Fibroblast of skin of left biceps (primary cell): Measurements from ENCODE around the gene TANC1.
A peak's percentile ranks its signal among the peaks of the same experiment; 100 is the strongest.

ENCODE experiments used
- DNase-seq, 2 experiments: peaks; one replicate each; pipeline ENCODE4 v3.0.0-alpha.2; 2013; ENCODE audit warnings: low read depth in 2 of 2

The TANC1 gene

DNA sequence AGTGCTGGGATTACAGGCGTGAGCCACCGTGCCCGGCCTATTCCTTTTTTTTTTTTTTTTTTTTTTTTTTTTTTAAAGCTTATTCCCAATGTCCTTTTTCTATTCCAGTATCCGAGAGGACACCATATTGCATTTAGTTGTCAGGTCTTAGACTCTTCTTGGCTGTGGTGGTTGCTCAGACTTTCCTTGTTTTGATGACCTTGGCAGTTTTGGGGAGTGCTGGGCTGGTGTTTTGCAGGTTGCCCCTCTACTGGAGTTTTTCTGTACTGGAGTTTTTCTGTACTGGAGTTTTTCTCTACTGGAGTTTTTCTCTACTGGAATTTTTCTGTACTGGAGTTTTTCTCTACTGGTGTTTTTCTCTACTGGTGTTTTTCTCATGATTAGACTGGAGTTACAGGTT is 149.2 kb downstream of the TANC1 start:
- no peak for DNase-seq

DNA sequence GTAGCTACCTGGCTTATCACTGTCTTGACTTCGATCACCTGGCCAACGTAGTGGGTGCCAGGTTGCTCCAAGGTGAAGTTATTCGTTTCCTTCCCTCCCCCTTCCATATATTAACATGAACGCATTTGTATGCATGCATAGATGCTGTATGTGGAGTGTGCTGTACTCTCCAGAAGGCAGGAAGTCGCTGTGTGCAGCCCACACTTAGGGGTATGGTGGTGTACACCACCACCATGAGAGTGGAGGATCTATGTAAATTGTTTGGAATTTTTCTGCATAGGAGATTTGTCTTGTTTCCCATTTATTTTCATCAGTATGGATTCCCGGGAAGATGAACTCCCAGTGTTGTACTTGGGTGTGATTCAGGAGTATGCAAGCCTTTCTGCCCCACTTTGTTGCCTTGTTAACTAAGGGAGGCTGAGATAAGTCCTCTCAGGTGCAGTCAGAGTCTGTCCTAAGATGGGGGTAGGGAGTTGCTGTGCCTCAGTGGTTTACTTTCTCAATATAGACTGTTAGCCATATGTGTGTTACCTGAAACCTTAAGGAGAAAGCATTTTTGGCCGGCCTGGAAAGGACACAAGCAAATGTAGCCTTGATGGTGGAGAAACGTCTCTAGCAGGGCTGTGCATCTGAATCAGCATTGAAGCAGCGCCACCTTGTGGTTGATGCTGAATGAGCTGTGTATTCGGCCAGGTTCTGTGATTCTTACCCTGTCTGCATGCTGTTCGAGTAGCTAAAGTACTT is 149.8 kb downstream of the TANC1 start:
- peak; percentile 50 to 54 for DNase-seq

DNA sequence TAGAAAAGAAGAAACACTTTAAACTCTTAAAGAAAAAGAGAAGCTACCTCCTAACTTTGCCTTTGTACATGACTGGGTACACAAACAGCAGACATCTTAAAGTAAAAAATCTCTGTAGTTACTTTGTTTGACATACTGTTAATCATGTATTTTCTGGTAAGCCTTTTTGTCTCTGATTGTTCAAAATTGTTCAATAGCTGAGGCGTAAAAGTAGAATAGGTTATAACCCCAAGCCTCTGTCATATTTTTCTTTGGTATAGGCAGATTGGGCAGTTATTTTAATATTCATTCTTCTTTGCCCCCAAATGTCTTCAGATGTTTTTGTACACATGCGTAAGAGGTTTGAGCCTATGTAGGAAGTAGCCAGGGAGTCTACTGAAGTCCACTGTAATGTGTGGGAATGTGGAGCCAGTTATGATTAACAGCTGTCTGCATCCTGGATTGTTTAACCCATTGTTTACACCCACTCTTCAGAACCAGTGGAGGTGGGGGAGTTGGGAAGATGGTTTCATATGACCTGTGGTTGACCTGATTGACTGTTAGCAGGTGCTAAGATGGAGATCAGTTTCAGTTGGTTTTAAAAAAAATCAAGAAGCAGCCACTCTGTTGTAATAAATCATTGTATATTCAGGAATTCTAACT is 150.5 kb downstream of the TANC1 start:
- no peak for DNase-seq

DNA sequence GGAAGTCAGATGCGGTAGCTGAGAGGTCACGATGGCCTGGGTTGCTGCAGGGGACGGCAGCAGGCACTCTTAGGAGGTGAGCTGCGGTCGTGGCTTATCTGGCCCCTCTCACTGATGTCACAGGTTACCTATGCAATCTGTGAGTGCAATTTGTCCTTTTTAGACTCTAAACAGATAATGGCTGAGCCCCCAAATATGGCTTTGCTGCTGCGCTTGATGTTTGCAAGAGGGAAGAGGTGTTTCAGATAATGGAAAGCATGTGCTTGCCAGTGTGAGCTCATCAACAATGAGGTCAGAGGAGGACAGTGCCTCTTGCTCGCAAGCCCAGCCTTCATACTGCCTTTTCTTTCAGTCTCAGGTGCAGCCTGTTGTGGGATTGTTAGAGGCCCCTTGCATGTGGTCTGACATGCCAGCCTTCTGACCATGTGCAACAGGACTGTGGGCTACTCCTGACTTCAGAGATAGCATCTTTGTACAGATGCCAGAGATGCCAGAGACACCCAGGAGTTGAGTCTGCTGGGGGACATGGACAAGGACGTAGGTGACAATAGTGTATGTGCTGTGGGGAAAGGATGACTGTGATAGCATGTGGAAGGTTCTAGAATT is 151.3 kb downstream of the TANC1 start:
- DNase-seq: no peak

DNA sequence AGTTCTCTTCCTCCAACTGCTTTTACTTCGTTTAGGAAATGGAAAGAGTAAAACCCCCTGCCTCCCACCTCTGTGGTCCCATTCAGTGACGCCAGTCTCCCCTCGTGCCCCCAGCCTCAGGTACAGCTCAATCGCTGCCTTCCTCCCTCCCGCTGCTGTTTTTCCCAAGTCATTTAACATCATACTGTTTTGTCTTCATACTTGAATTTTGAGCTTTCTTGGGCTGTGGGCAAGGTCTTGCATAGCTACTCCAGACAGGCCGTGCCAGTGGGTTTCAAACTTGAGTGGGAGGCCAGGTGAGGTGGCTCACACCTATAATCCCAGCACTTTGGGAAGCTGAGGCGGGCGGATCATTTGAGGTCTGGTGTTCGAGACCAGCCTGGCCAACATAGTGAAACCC is 155.3 kb downstream of the TANC1 start:
- DNase-seq: no peak

DNA sequence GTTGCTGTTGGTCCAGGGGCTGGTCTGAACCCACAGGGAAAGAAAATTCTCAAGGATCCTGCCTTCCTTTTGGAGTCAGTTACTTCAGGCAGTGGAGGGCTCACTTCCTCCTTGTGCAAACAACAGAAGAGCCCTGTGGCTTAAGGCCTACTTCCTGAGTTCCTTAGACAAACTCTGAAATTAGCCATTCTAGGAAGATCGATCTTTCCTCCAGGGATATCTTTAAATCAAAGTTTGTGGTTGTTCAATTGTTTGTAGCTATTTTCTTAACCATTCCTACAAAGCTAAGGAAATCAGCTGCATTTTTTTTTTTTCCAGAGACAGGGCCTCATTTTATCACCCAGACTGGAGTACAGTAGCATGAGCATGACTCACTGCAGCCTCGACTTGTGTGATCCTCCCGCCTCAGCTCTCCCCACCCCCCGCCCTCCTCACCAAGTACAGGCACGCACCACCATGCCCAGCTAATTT is 156.0 kb downstream of the TANC1 start:
- peak; percentile 85 to 88 for DNase-seq

DNA sequence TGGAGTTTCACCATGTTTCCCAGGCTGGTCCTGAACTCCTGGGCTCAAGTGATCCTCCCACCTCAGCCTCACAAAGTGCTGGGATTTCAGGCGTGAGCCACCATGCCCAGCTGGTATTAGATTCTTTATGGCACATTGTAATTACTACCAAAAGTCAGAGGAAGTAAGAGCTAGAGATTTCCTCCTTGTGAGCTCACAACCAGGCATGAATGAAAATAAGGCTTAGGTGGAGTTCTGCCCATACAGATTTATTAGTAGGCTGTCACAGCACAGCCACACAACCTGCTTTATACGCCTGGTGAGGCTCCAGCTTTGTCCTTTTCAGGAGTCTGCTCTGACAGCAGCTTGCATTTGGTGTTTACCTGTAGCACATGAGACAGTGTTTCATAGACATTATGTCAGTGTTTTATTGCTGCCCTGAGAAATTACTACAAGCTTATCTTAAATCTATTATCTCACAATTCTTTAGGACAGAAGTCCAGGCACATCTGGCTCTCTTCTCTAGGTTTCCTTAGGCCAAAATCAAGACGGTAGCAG is 156.6 kb downstream of the TANC1 start:
- no peak for DNase-seq

DNA sequence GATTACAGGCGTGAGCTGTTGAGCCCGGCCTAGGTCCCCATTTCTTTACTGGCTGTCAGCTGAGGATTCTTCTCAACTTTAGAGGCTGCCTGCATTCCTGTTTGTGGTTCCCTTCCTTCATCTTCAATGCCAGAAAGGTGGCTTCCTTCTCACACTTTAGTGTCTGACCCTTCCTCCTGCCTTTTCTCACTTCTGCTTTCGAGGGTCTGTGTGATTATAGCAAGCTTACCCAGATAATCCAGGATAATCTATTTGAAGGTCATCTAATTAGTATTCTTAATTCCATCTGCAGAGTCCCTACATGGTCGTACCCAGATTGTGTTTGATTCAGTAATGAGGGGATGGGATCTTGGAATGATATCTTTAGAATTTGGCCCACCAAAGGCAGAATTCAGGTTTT is 157.4 kb downstream of the TANC1 start:
- no peak for DNase-seq

DNA sequence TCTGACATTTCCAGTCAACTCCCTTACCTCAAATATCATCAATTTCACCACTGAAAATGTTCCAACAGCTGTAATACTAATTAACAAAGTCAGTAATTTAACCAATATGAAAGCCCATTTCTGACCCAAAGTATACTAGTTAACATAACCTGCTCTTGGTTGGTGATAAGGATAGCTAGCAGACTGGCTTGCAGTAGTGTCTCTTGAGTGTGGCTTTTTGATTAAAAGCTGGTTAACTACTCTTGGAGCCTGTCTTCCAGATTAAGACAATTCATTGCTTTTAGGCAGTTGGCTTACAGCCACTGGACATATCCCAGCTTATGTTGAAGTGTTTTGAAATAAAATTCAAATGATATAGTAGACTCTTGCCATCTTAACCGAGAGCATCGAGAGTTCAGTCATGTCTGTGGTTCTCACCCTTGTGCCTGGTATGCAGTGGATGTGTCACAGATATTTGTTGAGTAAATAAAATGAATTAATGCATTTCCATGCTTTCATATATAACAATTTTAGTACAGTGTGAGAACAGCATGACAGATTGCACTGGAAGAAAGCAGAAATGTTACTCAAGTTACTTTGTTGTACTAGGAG is 158.1 kb downstream of the TANC1 start:
- DNase-seq: peak; percentile 90 to 91

DNA sequence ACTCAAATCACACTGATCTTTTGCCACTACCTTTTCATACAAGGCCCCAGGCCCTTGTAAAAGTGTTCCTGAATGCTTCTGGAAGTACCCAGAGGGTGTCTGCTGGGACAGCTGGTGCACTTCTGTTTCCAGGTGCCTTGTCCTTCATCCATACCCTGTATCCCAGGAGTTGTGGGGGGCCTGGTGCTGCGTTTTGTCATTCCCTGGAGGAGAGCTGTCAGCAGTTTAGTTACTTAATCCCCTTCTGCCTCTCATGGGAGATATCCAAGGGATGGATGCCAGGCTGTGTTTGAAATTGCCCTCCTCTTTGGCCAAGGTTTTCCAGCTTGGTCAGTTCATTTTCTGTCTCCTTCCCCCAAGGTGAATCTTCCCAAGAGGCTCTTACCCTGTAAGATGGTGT is 159.8 kb downstream of the TANC1 start:
- DNase-seq: no peak

DNA sequence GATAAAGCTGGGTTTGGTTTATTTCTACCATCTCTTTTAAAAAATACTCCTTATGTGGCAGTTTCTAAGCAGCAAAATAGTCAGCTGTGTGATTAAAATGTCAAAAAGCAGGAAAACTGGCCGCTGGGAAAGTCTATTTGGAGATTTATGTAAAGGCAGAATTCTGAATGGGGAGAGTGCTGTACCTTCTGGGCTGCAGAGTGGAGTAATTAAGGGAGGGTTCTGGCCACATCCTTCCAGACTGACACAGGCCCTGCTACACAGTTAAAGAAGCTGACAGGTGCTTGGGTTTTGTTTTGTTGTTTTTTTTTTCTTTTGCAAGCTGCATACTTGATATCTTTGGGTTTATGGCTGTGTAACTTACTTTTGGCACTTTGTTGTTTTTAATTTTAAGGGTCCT is 160.8 kb downstream of the TANC1 start:
- DNase-seq: no peak

DNA sequence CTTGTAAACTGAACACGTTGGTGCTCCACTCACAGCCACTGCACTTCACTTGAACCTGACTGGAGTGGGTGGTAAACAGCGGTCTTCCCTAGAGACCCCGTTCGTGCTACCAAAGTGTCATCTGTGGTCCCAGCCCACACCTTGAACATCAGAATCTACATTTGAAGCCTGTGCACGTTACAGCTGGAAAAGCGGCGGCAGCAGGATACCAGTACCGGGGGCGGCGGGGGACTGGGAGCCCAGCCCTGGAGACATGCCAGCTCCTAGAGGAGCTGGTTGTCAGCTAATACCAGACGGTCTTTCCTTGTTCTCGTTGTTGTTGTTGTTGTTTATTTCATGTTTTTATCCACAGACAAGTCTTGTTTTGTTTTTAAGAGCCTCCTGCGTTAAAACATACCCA is 161.4 kb downstream of the TANC1 start:
- no peak for DNase-seq

DNA sequence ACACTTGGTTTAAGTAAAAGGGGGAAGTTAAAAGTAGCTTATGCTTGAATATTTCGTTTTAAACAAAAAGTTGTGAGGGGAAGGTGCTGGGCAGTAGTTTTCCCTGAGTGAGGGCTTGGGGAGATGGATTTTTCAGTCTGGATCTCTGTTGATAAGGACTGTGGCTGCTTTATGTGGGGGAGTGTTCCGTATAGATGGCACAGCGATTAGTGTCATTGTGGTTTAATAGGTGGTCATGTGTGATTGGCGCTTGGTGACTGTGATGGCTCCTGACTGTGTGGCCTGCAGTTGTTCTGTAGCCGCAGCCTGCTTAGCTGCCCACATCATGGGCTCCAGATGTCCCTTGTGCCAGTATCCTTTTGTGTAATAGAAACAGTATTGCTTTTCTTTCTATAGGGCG is 161.9 kb downstream of the TANC1 start:
- DNase-seq: no peak

DNA sequence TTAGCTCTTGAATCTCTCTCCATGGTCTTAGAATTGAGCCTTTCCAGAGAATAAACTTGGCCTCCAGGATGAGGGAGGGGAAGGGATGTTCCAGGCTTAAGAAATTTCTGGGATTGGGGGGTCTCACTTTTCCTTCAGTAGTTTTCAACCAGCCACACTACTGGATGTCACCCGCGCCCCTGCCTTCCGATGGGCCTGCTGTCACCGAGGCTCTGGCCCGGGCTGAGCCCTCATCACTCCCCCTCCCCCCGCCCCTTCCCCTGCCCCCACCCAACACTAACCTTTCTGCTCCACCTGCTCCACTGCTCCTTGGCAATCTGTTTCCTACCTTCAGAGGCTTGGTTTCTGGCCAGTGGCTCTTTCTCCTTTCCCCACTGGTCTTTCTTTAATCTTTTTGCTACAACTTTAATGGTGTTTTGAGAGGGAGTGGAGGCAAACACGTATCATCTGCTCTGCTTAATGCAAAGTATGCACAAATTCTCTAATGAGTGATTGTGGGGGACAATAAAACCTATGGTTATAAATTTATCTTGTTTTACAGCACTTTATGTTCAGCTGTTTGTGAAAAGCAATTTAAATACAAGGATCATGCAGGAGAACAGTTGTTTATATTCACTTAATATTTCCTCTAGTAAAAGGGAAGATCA is 162.9 kb downstream of the TANC1 start:
- no peak for DNase-seq

DNA sequence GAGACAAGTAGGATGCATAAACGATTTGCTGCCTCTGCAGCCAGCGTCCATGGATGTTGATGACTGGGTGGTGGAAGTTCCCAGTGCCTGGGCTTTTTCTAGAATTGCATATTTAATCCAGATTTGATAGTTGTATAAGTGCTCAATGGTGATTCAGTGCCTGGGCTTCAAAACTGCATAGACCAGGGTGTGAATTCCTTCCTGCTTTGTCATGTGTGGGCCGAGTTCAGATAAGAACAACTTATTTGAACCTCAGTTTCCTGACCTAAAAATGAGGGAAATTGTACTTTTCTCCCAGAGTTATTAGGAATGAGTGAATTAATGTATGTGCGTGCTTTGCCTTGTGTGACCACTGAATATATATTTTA is 163.5 kb downstream of the TANC1 start:
- peak; percentile 76 to 79 for DNase-seq

DNA sequence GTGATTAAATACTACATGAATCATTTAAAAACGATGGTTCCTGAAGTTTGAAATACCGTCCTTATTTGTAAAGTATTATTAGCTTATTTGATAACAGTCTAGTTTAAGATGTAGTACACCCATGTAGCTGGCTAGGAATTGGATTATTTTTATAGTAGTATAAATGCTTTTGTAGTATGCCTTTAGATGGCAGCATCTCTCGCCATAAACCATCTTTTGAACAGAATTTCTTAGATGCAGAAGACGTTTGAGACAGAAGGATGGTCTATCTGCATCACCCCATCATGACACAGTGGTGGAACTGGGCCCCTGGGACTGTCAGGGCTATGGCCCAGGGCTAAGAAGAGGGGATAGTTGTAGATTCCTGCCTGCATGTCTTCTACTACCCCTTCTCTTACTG is 165.4 kb downstream of the TANC1 start:
- no peak for DNase-seq

DNA sequence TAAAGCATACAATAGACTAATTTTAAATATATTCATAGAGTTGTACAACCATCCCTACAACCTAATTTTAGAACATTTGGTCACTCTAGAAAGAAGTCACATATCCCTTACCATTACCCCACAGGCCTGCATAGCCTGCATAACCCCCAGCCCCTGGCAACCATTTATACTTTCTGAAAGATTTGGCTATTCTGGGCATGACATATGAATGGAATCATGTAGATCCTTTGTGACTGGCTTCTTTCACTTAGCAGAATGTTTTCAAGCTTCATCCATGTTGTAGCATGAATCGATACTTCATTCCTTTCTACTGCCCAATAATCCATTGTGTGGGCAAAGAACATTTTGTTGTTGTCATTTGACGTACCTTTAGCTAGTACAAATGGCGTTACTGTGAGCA is 166.5 kb downstream of the TANC1 start:
- DNase-seq: no peak

DNA sequence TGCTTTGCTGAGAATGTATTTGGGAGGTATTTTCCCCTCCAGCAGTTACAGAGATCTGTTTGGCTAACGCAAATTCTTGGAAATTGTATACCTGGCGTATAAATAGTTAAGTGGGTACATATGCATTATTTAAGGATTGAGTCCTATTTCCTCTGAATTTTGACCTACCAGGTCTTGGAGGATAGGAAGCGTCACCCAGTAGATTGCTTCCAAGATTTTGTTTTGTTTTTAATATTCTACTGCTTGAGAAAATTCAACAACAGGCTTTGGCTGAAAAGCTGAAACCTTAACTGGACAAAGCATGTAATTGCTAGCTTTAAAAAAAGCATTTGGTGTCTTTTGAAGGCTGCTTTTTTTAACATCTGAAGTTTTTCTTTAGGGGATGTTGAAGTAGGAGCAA is 168.0 kb downstream of the TANC1 start:
- DNase-seq: no peak

DNA sequence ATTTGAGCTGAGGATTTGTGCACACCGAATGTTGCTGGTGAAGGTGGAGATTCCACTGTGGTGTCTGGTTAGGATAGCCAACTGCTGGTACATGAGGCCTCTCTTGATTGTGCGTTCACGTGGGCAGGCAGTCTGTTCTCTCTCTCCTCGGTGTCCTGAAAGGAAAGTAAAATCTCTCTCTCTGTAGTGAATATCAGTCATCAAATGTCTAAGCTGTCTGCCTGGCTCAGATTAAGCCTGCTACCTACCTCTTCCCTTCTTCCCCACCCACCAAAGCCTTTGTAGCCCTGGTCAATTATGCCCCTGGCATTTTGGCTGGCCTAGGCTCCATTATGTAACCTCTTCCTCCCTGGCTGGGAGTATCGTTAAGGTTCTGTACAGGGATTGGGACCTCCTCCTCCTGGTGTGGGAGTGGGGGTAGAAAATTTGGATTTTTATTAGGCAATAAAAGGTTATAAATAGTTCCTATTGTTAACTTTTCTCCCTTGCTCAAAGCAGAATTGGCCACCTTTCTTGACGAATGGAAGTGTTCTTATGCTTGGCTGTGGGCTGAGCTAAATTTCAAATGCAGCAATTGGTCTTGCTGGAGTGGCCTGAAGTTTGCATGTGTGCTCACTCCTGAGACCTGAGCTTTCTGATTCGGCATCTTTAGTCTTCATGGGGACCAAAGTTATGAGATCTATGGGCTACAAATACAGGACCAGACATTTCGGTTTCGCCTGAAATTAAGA is 169.2 kb downstream of the TANC1 start:
- no peak for DNase-seq

DNA sequence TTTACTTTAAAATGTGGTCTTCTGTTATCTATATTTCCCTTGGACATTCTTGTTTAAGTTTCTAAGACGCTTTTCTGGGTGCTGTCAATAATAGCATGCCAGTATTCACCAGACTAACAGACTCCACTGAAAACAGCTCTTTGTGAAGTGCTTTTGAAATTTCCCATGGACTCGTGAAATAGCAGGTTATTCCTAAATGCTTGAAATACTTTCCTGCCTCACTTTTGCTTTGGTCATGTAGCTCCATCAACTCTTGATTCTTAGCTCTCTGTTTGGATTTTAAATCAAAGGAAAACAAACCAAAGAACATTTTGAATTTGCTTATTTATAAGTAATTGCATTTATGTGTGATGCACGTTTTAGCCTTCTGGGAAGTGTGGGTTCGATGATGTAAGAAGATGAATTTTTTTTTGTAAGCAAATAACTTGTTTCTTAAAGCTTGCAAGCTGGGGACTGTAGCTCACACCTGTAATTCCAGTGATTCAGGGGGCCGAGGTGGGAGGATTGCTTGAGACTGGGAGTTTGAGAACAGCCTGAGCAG is 170.3 kb downstream of the TANC1 start:
- no peak for DNase-seq
